ENCODE data around the gene CAPNS2.
"Not testable (repeated sequence)": the region's sequence is repeated elsewhere in the genome, so short reads cannot be mapped to it uniquely, and the experiment has no call there.

The CAPNS2 gene

DNA sequence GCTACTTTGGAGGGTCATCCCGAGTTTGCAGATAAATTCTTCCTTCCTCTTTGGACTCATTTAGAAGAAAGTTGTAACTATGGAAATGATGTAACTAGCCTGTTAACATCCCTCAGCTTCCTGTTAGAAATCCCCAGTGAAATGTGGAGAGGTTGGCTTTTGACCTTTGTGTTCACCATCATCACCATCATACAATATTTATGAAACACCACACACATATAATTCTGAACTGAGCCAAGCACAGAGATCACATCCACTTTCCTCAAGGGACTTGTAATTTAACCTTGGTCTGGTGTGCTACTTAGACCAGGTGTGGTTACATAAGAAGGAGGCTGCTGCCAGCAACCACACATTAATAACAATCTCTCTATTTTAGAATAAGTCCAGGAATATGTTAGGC, 2.5 kb downstream of the CAPNS2 start:
- DNase-seq = no peak

DNA sequence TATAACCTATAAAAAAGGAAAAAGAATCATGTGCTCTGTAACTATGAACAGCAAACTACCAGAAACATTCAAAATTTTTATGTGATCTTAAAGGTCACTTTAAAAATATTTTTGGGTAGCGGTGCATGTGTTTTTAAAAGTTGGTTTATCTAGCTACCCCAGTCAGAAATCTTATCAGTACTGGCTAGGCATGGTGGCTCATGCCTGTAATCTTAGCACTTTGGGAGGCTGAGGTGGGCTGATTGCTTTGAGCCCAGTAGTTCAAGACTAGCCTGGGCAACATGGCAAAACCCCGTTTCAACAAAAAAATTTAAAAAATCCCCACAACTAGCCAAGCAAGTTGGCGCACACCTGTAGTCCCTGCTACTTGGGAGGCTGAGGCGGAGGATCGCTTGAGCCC, 3.7 kb downstream of the CAPNS2 start:
- DNase-seq = no peak

DNA sequence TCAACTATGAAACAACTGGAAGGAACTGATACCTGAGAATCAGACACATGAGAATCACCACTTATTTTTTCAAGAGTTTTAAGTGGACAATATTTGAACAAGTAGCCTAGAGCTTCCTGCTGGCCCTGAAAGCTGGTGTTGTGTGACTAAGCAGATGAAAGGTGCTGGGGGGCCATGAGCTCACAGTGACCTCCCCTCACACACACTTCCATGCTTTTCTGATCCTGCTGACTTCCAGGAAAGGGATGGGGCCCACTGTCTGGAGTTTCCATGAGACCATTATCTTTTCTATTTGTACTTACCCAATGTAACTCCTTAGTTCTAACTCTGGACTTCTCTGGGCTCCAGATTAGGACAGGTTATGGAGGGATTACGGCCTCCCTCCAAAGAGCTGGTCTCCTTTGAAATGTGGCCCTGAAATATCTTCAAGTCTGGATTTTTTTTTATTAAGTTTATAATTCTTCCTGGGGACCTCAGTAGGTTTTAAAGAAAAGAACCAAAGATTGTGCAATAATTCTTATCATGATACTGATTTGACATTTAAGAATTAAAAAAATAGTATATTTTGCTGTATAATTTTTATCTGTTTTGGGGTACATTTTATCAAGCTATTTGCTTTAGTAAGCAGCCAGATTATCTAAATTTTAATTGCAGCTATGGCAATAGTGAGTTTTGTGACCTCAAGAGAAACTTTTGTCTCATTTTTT, 4.9 kb downstream of the CAPNS2 start:
- DNase-seq = no peak

DNA sequence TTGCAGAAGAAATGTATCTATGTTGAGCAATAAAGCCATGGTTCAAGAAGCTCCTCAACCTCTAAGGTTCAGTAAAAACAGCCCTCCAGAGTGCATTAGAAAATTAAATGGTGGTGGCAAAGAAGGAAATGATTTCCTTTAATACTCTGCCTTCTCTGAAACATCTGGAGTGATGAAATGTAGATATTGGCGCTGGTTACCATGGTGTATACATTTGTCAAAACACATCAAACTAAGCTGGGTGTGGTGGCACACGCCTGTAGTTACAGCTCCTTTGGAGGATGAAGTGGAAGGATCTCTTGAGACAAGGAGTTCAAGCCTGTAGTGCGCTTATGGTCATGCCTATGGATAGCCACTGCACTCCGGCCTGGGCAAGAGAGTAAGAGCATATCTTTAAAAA, 6.0 kb downstream of the CAPNS2 start:
- DNase-seq = no peak

DNA sequence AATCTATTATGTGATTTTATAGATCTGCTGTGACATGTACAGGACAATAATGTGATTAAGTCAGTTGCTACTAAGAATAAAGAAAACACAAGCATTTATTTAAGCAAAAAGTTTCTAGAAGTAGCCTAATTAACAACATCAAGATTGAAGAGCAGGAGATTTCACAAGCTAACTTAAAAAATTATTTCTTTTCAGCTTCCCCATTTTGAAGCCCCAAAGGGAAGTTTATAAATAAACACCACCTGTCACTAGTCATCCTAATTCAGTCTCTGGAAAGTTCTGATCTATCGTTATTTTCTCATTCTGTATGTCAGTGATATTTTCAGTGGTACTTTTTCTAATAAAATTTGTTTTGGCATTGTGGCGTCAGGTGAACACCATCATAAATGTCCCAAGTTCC, 8.3 kb downstream of the CAPNS2 start:
- DNase-seq = no peak

DNA sequence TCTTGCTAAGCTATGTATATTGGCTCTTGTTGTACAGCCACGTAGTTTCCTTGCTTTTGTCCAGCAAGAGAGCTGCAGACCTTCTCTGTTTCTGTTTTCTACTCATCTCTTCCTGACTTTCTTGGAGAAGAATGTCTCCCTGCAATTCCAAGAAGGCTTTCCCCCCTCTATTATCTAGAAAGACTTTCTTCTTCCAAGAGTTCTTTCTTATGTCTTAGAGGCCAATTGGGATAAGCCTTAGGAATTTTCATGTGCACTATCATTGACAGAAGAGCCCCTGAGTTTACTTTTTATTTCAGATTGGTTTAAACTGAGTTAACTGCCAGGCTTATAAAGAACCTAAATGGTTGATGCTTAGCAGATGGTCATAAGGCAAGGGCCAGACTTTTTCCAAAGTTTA, 9.0 kb downstream of the CAPNS2 start:
- DNase-seq = no peak

DNA sequence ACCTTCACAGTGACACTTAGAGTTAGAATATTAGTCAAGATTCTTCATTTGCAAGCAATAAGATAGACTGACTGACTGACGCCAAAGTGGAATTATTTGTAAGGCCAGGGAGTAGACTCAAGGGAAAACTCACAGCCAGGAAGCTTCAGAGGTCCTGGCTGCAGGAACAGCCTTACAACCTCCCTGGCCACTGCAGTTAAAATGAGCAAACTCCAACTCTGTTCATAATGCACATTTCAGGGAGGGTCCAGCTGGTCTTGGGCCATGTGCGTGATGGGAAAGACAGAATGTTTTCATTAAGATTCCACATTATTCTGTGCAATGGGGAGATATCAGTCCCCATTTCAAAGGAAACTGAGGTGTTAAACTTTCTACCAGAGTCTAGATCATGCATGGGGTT, 9.9 kb downstream of the CAPNS2 start:
- DNase-seq = no peak

DNA sequence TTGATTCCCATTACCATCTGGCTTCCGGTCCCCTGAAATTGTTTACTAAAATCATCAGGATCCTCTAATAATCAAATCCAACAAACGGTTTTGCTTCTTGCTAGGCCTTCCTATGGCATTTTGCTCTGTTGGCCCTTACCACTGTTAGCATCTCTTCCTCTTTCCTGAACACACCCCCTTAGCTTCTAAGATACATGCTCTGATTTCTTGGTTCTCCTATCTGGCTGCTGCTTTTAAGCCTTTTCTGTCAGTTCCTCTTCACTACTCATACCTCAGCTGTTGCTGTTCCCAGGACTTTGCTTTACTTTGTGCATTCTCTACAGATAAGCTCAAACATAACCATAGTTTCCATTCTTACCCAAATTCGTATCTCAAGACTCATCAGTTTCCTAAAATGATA, 11.4 kb downstream of the CAPNS2 start:
- DNase-seq = no peak

DNA sequence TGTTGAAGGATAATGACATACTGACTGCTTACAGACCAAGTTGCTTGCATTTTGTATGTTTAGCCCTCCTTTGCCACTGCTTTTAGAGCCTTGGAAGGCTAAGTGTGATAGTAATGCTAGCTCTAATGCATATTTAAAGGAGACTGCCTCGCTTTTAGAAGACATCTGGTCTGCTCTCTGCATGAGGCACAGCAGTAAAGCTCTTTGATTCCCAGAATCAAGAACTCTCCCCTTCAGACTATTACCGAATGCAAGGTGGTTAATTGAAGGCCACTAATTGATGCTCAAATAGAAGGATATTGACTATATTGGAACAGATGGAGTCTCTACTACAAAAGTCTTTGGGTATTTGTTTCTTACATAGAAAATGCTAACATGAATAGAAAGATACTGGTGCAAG, 19.1 kb downstream of the CAPNS2 start:
- DNase-seq = no peak

DNA sequence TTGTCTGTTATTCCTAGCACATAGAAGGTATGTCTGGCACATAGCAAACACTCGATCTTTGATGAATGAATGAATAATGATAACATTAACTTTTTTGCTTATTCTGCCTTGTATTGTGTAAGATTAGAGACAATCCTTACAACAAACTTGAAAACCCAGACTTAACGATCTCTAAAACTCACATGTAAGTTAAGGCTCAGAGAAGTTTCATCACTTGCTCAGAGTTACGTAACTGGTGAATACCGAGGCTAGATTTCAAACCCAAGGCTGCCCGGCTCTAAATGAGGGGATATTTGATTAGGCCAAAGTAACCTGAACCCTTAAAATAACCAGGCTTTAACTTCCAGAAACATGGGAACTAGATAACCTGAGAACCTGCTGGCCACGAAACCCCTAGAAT, 22.3 kb downstream of the CAPNS2 start:
- no peak for DNase-seq

DNA sequence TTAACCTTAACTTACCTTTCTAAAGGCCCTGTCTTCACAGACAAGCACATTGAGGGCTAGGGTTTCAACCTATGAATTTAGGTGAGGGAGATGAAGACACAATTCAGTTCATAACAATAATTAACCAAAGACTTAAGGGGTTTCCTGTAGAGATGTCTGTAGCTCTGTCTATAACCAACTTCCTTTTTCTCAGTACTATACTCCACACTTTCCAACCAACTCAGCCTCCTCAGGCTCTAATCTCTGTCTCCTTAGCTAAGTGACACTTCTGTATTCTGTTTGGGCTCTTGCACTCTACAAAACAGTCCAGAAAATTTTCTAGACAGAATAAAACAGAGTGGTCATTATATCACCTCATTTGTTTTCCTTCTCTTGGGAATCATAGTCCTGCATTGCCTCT, 25.8 kb downstream of the CAPNS2 start:
- no peak for DNase-seq

DNA sequence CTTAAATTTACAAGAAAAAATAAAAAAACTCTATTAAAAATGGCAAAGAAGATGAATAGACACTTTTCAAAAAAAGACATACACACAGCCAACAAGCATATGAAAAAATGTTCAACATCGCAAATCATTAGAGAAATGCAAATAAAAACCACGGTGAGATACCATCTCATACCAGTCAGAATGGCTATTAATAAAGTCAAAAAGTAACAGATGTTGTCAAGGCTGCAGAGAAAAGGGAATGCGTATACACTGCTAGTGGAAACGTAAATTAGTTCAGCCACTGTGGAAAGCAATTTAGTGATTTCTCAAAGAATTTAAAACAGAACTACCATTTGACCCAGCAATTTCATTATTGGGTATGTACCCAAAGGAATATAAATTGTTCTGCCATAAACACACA, 31.4 kb downstream of the CAPNS2 start:
- DNase-seq = no peak

DNA sequence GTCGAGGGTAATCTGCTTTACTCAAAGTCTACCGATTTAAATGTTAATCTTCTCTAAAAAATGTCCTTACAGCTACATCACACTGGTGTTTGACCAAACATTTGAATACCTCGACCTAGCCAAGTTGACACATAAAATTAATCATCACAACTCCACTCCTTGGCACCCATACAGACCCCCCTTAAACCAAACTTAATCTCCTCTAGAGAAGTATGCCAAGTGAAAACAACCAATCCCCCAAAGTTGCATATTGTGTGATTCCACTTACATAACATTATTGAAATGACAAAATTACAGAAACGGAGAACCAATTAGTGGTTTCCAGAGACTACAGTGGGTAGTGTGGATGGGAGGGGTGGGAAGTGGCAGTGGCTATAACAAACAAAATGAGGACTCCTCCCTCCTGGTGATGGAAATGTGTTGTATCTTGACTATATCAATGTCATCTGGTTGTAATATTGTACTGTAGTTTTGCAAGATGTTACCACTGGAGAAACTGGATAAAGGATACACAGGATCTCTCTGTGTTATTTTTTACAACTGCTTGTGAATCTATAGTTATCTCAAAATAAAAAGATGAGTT, 39.4 kb downstream of the CAPNS2 start:
- DNase-seq = no peak

DNA sequence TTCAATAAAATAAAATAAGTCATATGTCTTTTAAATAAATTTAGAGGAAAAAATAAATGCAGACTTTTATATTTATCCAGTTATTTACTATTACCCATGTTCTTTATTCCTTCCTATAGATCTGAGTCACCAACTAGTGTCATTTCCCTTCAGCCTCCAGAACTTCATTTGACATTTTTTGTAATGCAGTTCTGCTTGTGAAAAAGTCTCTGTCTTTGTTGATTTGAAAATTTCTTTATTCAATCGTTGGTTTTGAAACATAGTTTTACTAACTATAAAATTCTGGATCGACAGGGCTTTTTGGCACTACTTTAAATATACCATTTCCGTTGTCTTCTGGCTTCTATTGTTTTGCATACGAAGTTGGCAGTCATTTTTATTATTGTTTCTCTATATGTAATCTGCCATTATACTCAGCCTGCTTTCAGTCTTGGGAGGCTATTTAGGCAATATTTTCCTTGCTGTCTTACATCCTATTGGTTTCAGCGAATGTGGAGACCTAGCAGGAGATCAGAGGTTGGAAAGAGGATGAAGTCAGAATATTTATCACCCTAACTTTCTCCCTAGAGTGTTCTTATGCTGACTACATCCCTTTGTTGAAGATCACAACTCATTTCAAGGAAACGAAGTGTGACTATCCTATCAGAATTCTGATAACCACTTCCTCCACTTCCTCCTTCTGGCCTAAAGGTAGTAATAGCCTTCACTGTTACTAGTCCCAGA, 47.3 kb downstream of the CAPNS2 start:
- no peak for DNase-seq

DNA sequence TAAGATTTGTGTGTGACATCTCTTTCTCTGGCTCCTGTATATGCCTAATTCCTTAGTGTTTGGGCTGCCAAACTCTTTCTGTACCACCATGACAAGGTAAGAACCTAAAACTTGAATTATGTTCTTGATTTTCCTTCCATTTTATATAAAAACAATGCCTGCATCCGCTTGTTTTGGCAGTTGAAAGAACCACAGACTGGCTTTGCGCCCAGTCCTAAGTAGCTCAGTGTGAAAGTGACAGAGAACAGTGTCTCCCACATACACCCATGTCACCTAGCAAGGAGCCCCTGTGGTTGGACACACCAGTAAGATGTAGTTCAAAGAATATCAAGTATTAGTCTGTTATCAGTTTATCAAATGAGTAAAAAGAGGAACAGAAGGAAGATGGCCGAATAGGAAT, 48.6 kb downstream of the CAPNS2 start:
- no peak for DNase-seq

DNA sequence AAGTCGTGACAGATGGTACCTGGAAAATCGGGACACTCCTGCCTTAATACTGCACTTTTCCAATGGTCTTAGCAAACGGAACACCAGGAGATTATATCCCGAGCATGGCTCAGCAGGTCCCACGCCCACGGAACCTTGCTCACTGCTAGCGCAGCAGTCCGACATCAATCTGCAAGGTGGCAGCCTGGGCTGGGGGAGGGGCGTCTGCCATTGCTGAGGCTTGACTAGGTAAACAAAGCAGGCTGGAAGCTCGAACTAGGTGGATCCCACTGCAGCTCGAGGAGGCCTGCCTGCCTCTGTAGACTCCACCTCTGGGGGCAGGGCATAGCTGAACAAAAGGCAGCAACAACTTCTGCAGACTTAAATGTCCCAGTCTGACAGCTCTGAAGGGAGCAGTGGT, 49.2 kb downstream of the CAPNS2 start:
- DNase-seq = not testable (repeated sequence)

Data from stimulated activated CD4-positive, alpha-beta T cell treated with anti-CD3 and anti-CD28 coated beads, Interleukin-15, amount 100 ng/mL, for 24 hours (primary cell).